SIG-M5 (cell line): ENCODE measurements around the gene RNF169.
"Not testable (repeated sequence)": the region's sequence is repeated elsewhere in the genome, so short reads cannot be mapped to it uniquely, and the experiment has no call there.

Source experiments
- DNase-seq: peaks from one replicate; lab custom pipeline; 2025; lab: John Stamatoyannopoulos, UW

RNF169 gene

DNA sequence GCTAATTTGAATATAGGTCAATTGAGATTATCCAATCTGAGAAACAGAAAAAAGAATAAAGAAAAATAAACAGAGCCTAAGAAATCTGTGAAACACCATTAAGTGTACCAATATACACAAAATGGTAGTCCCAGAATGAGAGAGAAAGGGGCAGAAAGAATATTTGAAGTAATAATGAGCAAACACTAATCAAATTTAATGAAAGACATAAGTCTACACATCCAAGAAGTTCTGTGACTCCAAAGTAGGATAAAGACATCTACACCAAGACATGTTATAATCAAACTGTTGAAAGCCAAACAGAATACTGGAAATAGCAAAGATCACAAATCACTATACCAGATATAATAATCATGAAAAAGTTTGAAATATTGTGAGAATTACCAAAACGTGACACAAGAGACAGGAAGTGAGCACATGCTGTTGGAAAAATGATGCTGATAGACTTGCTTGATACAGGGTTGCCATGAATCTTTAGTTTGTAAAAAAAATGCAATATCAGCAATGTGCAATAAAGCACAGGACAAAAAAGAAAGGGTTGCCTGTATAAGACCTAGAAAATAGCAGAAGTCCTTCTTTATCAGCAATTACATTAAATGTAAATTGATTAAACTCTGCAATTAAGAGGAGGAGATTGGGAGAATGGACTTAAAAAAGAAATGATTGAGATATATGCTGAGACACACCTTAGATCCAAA, 75.8 kb downstream of the RNF169 start:
- no peak for DNase-seq

DNA sequence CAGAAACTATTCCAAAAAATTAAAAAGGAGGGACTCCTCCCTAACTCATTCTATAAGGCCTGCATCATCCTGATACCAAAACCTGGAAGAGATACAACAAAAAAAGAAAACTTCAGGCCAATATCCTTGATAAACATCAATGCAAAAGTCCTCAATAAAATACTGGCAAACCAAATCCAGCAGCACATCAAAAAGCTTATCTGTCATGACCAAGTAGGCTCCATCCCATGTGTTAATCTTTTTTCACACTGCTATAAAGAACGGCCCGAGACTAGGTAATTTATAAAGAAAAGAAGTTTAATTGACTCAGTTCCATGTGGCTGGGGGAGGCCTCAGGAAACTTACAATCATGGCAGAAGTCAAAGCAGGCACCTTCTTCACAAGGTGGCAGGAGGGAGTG, 76.9 kb downstream of the RNF169 start:
- DNase-seq, result not testable (repeated sequence)

DNA sequence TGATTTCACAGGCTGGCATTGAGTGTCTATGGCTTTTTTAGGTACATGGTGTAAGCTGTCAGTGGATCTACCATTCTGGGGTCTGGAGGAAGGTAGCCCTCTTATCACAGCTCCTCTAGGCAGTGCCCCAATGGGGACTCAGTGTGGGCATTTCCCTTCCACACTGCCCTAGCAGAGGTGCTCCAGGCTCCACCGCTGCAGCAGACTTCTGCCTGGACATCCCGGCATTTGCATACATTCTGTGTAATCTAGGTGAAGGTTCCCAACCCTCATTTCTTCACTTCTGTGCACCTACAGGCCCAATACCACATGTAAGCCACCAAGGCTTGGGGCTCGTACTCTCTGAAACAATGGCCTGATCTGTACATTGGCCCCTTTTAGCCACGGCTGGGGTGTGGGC, 78.3 kb downstream of the RNF169 start:
- DNase-seq, result no peak

DNA sequence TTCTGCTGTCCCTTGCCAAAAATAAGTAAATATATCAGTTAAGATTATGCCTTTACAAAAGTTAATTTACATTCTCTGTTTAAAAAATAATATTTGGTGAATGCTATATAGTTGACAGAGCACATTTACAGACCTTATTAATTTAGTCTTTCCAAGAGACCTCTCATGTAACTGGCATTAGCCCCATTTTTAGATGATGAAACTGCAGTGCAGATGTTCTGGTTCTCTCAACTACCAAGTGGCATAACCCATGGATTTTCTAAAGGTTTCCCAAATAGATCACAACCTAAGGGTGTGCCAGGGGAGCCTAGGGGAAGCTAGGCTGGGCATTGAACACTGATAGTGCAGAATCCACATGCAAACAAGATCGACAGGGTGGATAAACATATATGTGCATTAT, 88.5 kb downstream of the RNF169 start:
- no peak for DNase-seq

DNA sequence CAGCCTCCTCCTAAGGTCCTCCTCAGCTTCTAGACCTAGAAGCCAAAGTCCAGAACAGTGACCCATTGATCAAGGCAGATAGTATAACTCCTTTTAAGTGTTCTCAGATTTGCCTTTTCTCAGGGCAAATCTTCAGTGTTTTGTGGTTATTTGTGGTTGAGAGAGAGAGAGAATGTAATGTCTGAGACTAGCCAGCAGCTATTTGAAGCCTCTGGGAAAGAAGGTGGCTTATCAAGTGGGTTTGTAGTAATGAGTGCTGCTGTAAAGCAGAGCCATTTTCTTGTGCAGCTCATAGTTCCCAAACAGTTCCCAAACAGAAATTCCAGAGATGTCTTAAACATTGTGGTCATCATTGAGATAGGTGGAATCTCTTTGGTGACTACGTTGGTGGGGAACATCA, 89.5 kb downstream of the RNF169 start:
- no peak for DNase-seq

DNA sequence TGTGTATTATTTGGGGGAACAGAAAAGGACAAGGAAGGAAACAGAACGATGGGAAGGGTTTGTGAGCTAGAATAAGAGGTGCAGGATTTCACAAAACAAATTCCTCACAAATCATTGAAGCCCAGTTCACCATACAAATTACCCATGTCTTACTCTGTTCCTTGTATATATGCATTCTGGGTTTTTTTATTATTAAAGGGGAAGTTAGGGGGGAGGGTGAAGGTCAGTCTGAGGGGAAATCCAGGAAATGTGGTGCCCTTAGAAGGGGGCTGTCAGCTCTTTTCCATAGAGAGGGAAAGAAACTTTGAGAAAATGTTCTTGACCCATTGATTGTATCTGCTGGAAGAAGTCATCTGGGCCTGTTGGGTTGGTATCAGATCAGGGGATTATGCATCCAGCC, 90.8 kb downstream of the RNF169 start:
- no peak for DNase-seq

DNA sequence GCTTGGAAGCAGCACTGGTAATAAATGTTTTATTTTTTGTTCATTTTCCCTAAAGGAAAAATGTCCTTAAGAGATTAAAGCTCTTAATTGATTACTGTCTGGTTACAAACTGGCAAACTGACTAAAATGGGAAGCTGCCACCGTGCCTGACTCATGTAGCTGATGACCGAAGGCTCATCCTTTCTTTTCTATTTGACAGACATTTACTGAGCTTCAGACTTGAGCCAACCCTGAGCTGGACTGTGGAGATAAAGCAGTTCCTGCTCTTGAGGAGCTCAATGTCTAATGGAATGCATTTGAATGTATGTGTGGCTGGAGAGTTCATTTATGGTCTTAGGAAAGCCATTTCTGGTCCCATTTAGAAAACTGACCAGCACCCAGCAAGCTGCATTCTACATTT, 91.3 kb downstream of the RNF169 start:
- no peak for DNase-seq

DNA sequence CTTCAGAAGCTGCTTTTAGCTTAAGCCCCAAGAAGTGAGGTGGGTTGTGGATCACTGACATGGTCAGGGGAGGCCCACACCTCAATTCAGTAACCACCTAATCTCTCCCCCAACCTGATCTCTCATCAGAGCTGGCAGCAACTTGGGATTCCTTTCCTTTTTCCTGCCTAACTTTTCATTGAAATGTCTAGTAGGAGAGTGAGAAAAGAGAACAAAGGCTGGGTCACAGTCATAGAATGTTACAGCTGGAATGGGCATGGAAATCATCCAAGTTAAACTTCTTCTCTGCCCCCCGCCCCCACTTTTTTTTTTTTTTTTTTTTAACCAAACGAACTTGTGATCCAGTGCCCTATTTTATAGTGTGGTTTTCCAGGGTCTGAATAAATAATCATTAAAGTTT, 91.8 kb downstream of the RNF169 start:
- DNase-seq, result no peak

DNA sequence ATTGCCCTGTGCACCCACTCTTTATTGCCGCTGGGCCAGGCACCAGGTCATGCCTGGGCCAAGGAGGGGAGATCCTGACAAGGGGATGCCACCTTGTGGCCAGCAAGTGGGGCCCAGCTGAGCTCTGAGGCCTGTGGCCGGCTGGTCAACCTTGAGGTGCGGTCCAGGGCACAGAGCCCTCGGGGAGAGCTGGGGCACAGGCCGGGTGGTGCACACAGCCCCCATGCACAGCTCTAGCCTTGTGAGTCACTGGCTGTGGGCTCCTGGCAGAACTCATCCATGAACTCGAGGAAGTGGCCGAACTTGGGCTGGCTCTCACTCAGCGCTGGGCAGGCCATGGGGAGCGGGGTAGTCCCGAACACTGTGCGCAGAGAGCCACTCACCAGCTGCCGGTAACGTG, 94.3 kb downstream of the RNF169 start:
- DNase-seq, result no peak

DNA sequence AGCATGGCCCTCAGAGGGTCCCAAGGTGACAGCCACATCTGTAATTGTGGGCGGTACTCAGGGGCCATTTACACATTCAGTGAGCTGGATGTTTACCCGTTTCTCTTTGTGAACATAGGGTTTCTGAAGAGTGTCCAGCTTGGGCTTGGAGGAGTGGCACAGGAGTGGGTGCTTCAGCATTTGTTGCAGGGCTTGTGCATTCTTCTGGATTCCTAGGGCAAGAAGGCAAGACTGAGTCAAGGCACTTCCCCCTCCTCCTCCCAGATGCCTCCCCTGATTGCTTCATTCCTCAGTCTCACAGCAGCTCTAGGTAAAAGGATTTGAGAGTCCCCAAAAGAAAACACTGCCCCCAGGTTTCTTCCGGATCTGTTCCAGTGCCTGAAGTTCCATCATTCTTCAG, 95.4 kb downstream of the RNF169 start:
- DNase-seq, result no peak

DNA sequence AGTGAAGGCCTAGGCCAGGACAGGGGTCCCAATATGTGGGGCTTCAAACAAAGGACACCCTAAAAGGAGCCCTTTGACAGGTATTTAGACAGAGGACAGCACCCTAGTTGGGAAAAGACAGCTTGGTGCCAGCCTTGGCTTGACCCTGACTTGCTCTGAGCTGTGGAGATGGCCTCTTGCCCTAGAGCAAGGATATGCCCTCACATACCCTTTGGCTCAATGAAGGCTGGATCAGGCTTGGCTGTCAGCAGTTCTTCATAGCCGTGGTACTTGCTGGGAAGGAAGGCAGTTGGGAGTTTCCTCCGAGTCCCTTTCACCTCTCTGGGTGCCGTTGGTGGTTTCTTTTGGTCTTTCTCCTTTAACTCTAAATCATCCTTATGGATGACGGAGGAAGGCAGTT, 96.2 kb downstream of the RNF169 start:
- no peak for DNase-seq

DNA sequence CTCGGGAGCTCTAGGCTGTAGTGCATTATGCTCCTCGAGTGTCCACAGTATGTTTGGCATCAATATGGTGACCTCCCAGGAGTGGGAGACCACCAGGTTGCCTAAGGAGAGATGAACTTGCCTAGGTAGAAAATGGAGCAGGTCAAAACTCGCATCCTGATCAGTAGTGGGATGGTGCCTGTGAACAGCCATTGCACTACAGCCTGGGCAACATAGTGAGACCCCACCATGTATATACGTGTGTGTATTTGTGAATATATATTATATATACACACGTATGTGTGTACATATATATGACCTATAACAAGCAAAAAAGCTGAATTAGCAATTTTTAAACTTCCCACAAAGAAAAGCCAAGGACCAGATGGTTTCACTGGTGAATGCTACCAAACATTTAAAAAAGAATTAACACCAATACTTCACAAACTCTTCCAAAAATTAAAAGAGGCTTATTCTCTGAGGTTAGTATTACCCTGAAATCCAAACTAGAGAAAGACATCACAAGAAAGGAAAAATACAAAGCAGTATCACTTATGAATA, 97.4 kb downstream of the RNF169 start:
- DNase-seq, result no peak

DNA sequence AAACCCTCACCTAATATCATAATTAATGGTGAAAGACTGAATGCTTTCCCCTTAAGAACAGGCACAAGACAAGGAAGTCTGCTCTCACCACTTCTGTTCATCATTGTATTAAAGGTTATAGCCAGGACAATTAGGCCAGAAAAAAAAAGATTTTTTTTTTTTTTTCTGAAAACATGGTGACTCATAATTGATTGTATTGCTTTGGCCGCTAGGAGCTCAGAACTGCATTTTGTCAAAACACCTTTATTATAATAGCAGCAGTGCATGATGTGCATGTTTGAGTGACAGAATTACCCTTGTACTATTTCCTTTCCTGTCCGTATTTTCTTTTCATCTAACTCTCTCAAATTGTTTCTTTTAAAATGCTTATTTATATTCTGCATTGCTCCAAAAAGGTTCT, 98.1 kb downstream of the RNF169 start:
- no peak for DNase-seq

DNA sequence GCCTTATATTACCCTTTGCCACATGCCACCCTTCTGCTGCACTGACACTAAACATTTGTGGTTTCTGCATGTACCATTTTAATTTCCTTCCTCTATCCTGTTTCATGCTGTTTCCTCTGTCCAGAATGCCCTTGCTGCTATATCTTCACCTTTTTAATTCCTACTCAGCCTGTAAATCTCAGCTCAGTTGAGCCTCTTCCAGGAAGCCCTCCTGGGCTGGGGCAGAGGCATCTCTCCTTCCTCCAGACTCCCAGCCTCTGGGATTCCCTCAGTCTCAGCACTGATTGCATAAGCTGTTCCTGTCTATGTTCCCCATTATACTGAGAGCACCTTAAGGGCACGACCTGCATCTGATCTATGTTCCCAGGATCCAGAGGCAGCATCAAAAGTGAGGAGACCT, 98.7 kb downstream of the RNF169 start:
- DNase-seq, result no peak

DNA sequence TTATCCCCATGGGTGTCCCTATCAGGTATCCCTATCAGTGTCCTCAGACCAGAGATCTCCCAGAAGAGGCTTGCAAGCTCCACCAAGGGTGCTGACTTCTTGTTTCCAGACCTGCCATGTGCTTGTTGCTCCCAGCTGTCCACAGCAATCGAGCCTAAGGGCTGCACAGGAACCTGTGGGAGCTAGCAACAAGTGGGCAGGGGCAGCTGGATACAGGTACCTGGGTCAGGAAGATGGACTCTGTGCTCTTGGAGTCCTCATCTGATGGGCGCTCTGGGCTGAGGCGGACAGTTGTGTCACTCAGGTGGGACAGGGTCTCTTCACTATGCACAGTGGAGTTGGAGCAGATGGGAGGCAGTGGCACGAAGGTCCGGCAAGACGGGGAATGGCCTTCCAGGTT, 99.2 kb downstream of the RNF169 start:
- no peak for DNase-seq

DNA sequence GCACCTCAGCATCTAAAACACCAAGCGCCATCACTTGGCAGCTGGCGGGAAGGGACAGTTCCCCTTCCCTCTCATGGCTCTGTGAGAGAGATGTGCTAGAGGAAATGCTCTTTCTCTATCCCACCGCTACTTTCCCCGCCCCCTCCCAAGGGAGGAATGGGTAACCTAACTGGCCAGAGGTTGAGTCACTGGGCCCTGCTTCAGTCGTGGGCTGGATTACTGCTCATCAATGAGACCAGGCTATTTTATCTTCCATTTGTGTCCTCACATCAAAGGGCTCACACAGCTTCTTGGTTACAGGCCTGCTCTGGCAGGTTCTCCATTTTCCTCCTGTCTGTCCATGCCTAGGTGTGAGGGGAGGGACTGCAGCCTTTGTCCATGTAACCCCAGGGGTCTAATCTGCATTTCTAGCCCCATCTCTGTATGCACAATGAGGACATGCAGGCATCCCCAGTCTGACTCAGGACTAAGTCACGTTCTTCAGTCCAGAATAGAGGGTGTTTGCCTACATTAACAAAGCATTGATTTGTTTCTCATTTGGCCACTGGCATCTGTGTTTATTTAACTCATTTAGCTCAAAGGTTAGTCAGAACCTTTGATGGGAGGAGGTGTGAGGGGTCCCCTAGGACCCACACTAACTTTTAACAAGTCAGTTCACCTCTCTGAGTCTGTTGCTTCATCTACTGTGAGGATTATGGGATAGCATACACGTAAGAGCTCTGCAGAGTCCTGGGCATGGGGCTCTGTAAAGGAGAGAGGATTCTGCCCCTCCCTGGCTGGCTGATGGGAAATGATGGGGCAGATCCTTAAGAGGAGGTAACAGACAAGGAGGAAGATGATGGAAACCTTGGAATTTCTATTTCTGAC, 101.1 kb downstream of the RNF169 start:
- no peak for DNase-seq

DNA sequence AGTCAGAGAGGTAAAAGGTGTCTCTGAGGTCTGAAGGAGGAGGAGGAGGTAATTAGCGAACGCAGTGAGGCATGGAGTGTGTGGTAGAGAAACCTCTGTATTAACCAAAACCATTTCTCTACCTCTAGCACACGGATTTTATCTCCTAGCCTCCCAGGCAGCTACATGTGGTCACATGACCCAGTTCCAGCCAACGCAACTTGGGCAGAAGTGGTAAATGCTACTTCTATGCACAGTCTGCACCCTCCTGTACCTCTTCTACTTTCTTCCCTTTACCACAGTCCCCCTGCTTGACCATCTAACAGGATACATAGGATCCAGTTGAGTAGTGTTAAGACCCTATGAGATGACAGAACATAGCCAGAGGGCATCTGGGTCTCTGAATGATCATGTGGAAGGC, 104.6 kb downstream of the RNF169 start:
- no peak for DNase-seq

DNA sequence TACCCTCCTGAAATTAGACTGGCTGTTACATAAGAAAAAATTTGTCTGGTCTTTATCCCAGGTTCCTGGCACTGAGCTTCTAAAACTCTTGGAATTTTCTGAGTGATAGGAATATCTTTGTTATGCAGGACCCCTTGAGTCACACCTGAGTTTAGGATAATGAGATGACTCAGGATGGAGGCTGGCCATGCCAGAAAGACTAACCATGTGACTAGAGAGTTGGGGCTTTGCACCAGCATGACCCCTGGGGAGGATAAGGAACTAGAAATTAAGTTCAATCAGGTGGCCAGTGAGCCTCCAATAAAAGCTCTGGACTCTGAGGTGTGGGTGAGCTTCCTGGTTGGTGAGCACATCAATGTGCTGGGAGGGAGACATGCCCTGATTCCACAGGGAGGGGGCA, 112.1 kb downstream of the RNF169 start:
- DNase-seq, result no peak

DNA sequence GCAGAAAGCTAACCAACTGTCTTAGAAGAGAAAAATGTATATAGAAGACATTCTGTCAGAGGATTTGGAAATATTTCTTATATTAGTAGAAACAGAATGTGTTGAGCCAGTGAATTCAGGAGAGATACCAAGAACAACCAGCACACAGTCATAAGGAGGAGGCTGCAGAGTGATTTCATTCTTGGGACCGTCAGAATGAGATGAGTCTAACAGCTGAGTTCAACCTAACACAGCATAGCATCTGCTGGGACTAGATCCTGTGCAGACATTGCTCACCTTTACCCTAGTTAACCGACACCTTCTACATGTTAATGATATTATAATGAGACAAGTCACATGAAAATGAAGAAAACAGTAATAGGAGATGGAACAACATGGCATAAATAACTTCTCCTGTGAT, 114.8 kb downstream of the RNF169 start:
- no peak for DNase-seq

DNA sequence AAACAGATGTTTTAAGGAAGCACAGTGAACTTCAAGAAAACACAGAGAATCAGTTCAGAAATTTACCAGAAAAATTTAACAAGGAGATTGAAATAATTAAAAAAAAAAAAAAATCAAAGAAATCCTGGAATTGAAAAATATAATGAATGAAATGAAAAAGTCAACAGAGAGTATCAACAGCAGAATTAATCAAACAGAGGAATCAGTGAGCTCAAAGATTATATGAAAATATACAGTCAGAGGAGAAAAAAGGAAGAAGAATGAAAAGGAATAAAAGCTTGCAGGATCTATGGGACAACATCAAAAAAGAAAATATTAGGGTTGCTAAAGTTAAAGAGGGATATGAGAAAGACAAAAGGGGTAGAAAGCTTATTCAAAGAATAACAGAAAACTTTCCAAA, 117.9 kb downstream of the RNF169 start:
- no peak for DNase-seq

DNA sequence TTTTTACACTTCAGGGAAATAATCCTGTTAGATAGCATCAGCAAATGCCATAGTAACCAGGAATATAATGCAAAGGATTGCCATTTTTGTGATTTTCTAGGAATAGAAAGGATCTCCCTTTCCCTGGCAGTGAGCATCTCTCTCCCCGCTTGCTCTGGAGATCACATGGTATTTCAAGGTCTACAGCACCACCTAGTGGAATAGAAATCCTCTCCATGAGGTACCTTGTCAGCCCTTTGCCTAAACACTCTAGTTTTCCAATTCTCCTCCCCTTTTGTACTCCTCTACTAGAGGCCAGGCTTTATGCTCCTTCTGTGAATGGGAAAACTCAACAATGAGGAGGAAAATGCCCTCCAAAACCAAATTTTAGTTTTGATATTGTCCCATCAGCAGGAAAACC, 121.8 kb downstream of the RNF169 start:
- DNase-seq, result no peak

DNA sequence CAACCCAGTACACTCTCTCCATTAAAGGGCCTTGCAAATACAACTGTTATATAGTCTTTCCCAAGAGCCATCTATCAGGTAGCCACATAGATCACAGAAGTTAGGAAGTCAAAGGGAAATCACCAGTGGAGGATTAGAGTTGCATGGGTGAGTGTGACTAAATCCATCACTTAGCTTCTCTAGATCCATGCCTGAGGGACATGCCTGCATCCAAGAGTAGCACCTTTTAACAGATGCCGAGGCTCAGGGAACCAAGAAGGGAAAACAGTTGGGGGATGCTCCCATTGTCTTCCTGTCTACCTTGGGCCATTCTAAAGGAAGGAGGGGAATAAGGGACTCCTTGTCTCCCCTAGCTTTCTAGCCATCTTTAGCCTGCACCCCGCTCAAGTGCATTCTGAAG, 122.4 kb downstream of the RNF169 start:
- DNase-seq, result no peak

DNA sequence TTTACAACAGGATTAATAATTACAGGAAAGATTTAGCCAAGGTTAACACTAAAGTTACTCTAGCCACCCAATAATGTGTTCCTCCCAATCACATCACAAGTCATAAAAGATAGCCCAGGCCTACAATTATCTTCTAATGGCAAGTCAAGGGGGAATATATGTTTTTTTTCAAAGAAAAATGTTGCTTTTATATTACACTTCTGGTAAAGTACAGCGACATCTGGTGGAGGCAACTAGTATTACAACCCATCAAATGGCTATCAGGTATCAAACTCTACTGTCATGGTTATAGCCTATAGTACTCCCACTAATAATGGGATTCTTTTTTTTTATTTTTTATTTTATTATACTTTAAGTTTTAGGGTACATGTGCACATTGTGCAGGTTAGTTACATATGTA, 128.5 kb downstream of the RNF169 start:
- no peak for DNase-seq
